GM12891 (cell line): ENCODE results near the gene GAN.

Experiments used
- DNase-seq: peaks from one replicate; pipeline ENCODE4 v3.0.0; 2011; ENCODE audit warnings: low spot score; ENCODE audit not compliant: insufficient read length
- FAIRE-seq: peaks from 2 replicates; lab custom pipeline; 2011; peaks lifted over from hg19 to GRCh38; lab: Jason Lieb, UNC
- PAX5 ChIP-seq: IDR thresholded peaks from 2 replicates; pipeline ENCODE4 v1.6.1; 2011; ENCODE audit warnings: low read length, moderate library complexity, mild to moderate bottlenecking; ENCODE audit not compliant: insufficient read depth, severe bottlenecking
- POLR2A ChIP-seq: IDR thresholded peaks from 2 replicates; pipeline ENCODE4 v1.6.1; 2011; ENCODE audit warnings: low read depth, low read length, control low read depth
- POLR2AphosphoS5 ChIP-seq: IDR thresholded peaks from 2 replicates; pipeline ENCODE4 v1.6.1; 2011; ENCODE audit warnings: low read depth, low read length, control low read depth
- POU2F2 ChIP-seq: IDR thresholded peaks from 2 replicates; pipeline ENCODE4 v1.6.1; 2011; ENCODE audit warnings: low read depth, mild to moderate bottlenecking, control low read depth, low read length, moderate library complexity
- SPI1 ChIP-seq: IDR thresholded peaks from 2 replicates; pipeline ENCODE4 v1.6.1; 2011; ENCODE audit warnings: low read depth, low read length, control low read depth
- TAF1 ChIP-seq: IDR thresholded peaks from 2 replicates; pipeline ENCODE4 v1.6.1; 2011; ENCODE audit warnings: low read depth, low read length, control low read depth

Gene GAN

DNA sequence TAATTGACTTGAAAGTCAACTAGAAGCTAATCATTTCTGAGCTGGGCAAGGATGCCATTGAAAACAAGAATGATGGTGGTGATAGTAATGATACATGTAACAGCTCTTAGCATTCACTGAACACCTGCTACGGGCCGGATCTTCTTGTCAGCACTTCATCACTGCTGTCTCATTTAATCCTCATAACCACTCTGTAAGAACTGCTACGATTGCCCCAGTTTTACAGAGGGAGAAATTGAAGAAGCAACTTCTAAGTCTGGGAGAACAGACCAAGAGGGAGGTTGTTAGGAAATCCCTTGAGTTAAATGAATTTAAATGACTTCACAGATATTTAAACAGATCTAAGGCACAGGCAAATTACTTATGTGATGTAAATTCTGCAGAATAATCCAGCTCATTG, 7.0 kb upstream of the GAN start:
- FAIRE-seq (no peak), DNase-seq (no peak)
- TF ChIP-seq PAX5 (no peak), POLR2A (no peak), POLR2AphosphoS5 (no peak), POU2F2 (no peak), TAF1 (no peak), SPI1 (no peak)

DNA sequence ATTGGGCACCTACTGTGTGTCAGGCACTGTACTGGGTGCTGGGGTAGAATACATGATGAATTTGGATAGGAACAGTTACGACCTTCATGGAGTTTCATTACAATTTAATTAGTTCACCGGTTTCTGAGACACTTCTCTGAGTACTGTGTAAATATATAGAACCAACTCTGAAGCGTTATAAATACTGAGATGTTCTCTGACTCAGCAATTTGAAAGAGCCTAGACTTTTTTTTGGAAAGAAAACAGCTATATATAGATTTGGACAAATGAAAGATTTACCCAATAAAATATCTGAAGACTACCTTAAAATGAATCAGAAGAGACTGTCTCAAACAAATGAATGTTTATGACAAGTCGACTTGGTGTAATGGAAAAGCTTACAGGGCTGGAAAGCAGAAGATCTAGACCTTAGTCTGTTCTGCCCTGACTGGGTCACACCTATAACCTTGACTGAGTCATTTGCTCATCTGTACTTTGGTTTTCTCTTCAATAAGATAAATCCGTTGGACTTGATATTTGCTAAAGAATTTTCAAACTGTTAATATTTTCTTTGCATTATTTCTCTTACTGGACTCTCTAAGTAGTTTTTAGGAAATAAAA, 4.6 kb upstream of the GAN start:
- DNase-seq, result no peak
- TF ChIP-seq TAF1, result no peak
- no peak for FAIRE-seq

DNA sequence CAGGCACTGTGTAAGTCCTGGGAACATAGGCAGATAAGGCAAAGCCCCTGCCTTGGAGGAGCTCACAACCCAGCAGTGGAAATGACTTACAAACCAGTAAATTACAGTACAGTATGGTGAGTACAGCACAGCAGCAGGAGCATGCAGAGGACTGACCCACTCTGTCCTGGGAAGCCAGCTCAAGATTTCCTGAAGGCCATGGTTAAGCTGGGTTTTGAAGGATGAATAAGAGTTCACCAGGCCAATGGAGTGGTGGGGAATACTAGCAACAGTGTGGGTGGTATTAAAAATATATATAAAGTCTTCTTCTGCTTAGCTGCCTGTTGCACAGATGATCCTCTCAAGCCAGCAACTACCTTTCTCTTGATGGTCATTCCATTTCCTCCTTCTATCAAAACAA, 3.0 kb upstream of the GAN start:
- no peak for DNase-seq
- FAIRE-seq, result no peak
- TF ChIP-seq PAX5 (no peak), SPI1 (no peak), POLR2AphosphoS5 (no peak)

DNA sequence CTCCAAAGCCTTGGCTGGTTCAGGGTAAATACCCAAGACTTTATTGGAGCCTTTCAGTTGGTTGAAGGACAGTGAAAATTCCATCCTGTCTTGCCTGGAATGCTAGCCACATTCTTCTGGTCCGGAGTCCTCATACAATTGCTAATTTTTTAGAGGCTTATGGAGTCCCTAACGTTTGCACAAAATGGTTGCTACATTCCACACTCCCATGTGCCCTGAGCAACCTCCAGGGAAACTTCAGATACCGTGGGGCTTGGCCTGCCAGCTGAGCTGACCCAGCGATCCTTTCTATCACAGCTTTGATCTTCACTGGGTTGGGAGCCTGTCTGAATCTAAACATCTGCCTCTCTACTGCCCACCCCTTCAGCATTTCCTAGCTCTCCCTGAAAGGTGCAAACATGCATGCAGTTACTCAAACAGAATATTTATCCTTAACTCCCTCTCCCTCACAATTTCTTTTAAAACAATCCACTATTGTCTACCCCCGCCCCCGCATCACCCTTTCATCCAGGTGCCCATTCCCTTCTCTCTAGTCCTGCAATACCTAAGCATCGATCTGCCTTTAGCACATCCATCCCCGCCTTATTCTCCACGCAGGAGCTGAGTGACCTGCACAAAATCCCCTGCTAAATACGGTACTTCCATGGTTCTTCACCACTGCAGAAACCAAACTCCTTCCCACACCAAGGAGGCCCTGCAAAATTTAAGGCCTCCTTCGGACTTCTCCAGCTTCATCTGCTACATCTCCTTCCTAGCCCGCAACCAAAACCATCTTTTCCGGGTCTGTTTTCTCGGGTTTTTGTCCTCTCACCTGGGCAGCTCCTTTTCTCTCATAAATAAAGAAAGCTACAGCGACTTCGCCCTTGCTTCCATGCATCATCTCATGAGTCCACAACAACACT, 810 bp upstream of the GAN start:
- DNase-seq, result no peak
- no peak for FAIRE-seq
- TF ChIP-seq TAF1 (no peak), POU2F2 (no peak), SPI1 (no peak), PAX5 (no peak), POLR2A (no peak), POLR2AphosphoS5 (no peak)

DNA sequence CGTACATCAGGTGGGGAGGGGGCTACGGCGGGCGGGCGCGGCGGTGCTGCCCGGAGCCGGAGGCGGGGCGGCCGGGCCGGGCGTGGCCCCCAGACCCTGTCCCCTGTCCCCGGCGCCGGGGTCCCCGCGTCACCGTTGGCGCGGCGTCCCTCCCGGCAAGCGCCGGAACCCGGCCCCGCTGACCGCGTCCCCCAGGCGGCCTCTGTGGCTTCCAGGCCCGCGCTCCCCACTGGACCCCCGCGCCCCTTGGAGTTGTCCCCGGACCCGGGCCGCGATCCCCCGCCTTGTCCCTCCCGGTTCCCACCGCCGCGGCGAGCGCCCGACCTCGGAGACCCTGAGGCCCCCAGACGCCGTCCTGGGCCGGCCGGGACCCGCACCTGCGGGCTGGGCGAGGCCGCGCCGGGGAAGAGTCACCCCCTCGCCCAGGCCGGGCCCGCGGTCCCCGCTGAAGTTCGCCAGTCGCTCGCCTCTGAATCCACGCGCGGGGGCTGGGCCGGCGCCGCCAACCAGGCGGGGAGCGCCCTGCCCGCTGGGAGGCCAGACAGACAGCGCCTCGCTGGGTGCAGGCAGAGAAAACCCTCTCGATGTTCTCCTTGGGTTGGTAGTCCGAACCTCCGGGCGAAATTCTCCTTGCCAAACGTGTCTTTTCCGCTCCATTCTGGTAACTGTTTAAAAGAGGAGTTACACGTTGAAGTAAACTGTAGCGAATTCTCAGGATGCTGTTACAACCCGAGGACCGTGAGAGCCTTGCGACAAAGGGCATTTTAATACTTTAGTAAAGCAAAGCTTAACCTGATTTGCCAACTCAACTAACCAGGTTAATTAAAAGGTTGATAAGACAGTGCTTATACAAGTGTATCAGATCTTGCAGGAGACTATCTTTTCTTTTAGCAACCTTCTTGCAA, 761 bp downstream of the GAN start:
- TF ChIP-seq PAX5 (no peak), POU2F2 (no peak)
- FAIRE-seq, result peak; percentile 55

DNA sequence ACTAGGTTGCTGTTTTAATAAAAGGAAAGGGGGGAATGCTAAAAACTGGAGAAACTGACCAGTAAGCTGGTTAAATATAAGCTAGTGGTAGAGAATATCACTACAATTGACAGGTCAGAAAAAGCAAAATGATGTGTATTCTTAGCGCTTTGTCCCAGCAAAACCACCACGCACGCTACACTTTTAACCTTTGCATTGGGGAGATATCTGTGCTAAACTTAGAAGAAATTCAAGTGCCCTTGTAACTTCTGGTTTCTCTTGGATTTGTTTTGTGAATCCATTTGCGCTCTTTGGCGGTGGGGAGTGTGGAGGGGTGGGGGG, 1.4 kb downstream of the GAN start:
- TF ChIP-seq SPI1, result no peak
- TF ChIP-seq POLR2AphosphoS5, result no peak
- no peak for TF ChIP-seq POU2F2
- TF ChIP-seq TAF1, result no peak
- no peak for TF ChIP-seq POLR2A
- no peak for TF ChIP-seq PAX5
- no peak for DNase-seq
- no peak for FAIRE-seq

More for the DNA sequence above, 761 bp downstream of the GAN start:
- DNase-seq, result peak; percentile 33

DNA sequence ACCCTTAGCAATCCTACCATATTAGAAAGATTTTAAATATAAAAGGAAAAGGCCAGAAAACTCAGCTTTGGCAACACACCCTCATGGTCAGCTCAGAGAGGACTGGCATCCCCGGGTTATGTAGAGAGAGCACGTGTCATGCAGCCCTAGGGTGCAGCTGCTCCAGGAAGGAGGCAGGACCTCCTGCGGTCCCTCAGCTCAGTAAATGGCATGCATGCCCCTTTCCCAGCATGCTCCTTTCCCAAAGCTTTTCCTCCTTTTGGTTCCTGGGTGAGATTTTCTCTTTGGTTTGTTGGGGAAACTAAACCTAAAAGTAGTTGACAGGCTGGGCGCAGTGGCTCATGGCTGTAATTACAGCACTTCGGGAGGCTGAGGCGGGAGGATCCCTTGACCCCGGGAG, 3.9 kb downstream of the GAN start:
- FAIRE-seq, result no peak
- TF ChIP-seq PAX5 (no peak), POLR2AphosphoS5 (no peak), TAF1 (no peak), SPI1 (no peak)
- DNase-seq, result no peak

DNA sequence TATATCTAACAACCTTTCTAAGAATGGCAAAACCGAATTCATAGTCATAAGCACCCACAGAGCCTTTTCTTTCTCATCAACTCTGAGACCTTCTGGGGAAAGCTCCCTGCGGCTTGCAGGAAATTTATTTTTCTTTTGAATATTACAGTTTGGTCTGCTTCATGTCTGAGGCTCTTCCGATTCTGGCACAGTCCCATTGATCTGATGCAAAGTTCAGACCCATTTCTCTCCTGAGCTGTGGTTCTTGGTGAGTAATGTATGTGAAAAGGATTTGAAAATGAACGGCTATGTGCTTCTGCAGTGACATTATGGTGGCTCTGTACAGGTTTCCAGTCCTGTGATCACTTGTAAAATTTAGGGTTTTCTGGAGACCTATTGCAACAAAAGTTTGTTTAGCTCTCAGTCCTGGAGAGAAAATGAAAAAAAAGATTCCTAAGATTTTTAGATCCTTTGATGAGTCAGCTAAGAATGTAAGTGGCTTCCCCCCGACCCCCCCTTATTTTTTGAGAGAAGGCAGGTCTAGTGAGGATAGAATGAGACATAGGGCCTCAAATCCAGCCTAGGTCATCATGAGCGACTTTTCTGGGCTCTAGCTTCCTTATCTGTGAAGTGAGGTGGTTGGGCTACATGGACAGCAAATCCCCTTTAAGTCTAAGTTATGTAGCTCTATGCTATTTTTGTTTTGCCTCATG, 4.6 kb downstream of the GAN start:
- FAIRE-seq, result no peak
- TF ChIP-seq PAX5 (no peak), SPI1 (no peak), POLR2A (no peak), TAF1 (no peak), POU2F2 (no peak), POLR2AphosphoS5 (no peak)
- no peak for DNase-seq

DNA sequence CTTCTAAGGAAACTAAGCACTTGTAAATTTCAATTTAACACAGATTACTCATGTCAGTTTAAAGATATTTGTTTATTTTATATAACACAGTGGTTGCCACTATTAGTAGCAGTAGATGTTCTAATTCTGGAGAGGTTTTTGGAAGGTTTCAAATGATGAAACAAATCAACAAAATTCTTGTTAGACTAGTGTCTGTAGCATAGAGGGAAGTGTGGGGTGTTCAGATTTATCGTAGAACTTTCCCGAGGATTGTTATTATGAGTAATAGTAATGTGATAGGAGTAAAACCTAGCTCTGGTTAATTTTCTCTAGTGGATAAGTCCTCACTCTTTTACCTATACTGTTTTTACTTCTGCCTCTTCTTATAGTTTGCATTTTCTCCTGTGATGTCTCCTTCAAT, 6.3 kb downstream of the GAN start:
- DNase-seq (no peak), FAIRE-seq (no peak)
- no peak for TF ChIP-seq POLR2AphosphoS5
- no peak for TF ChIP-seq POU2F2
- no peak for TF ChIP-seq TAF1
- no peak for TF ChIP-seq SPI1
- TF ChIP-seq POLR2A, result no peak
- TF ChIP-seq PAX5, result no peak
